PC-3 (cell line): Measurements from ENCODE around the gene TMEM156.
"Not testable (repeated sequence)": the region's sequence is repeated elsewhere in the genome, so short reads cannot be mapped to it uniquely, and the experiment has no call there.

Experiments used
- EZH2 ChIP-seq: fragments of 300-600 bp; sonication (generic); IDR thresholded peaks from one replicate; pipeline ENCODE4 v1.6.1; 2017; ENCODE audit warnings: antibody characterized with exemption, mild to moderate bottlenecking, low read length; ENCODE audit not compliant: unreplicated experiment
- EZH2phosphoT487 ChIP-seq: fragments of 300-600 bp; sonication (generic); IDR thresholded peaks from 2 replicates; pipeline ENCODE4 v1.6.1; 2018; ENCODE audit warnings: mild to moderate bottlenecking, antibody characterized with exemption, low read length, borderline replicate concordance
- TF ChIP-seq, protein P1 (sequence below): fragments of 300-600 bp; sonication (generic); conservative IDR thresholded peaks from 2 replicates; pipeline ENCODE4 v1.5.1; 2017; ENCODE audit warnings: antibody characterized with exemption, low read depth, mild to moderate bottlenecking, low read length

DNA sequence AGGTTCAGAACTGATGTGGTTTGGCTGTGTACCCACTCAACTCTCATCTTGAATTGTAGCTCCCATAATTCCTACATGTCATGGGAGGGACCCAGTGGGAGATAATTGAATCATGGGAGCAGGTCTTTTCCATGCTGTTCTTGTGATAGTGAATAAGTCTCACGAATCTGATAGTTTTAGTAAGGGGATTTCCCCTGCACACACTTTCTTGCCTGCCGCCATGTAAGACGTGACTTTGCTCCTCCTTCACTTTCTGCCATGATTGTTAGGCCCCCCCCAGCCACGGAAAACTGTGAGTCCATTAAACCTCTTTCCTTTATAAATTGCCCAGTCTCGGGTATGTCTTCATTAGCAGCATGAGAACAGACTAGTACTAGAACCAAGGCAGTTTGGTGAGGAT is 73.0 kb downstream of the TMEM156 start:
- TF ChIP-seq, protein P1, sequence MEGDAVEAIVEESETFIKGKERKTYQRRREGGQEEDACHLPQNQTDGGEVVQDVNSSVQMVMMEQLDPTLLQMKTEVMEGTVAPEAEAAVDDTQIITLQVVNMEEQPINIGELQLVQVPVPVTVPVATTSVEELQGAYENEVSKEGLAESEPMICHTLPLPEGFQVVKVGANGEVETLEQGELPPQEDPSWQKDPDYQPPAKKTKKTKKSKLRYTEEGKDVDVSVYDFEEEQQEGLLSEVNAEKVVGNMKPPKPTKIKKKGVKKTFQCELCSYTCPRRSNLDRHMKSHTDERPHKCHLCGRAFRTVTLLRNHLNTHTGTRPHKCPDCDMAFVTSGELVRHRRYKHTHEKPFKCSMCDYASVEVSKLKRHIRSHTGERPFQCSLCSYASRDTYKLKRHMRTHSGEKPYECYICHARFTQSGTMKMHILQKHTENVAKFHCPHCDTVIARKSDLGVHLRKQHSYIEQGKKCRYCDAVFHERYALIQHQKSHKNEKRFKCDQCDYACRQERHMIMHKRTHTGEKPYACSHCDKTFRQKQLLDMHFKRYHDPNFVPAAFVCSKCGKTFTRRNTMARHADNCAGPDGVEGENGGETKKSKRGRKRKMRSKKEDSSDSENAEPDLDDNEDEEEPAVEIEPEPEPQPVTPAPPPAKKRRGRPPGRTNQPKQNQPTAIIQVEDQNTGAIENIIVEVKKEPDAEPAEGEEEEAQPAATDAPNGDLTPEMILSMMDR: not testable (repeated sequence)
- TF ChIP-seq EZH2, EZH2phosphoT487: not testable (repeated sequence)
